DMS 273 (cell line): Measurements from ENCODE around the gene CTU1.

Source experiments
- DNase-seq: peaks from one replicate; lab custom pipeline; 2025; ENCODE audit not compliant: unreplicated experiment; lab: John Stamatoyannopoulos, UW

Gene CTU1

GRCh38 chr19:51084505-51084904 is 23.7 kb downstream of the CTU1 start:
- DNase-seq = no peak

- DNase-seq = no peak
Observed at GRCh38 chr19:51083783-51084182, 24.4 kb downstream of the CTU1 start.

GRCh38 chr19:51083181-51083580 is 25.0 kb downstream of the CTU1 start:
- DNase-seq = no peak

GRCh38 chr19:51082611-51083010 is 25.6 kb downstream of the CTU1 start, which contains the start of gene KLK14:
KLK14 (minus strand) TSS chr19:51082887; CDS start chr19:51082614, 273 bp downstream.
- no peak for DNase-seq

- no peak for DNase-seq
Observed at GRCh38 chr19:51081476-51081875, 26.7 kb downstream of the CTU1 start.

- peak; percentile 56 for DNase-seq
Observed at GRCh38 chr19:51079481-51080110, 28.6 kb downstream of the CTU1 start.

- no peak for DNase-seq
Observed at GRCh38 chr19:51078731-51079130, 29.5 kb downstream of the CTU1 start.

- no peak for DNase-seq
Observed at GRCh38 chr19:51078104-51078503, 30.1 kb downstream of the CTU1 start.

- no peak for DNase-seq
Observed at GRCh38 chr19:51076631-51077213, 31.5 kb downstream of the CTU1 start.

- no peak for DNase-seq
Observed at GRCh38 chr19:51075998-51076397, 32.2 kb downstream of the CTU1 start.

GRCh38 chr19:51071095-51071405 is 37.2 kb downstream of the CTU1 start:
- DNase-seq = no peak

- DNase-seq = no peak
Observed at GRCh38 chr19:51070334-51071094, 37.7 kb downstream of the CTU1 start.

GRCh38 chr19:51066393-51067186 is 41.6 kb downstream of the CTU1 start:
- no peak for DNase-seq

GRCh38 chr19:51065221-51065960 is 42.8 kb downstream of the CTU1 start:
- no peak for DNase-seq

GRCh38 chr19:51064534-51065220 is 43.5 kb downstream of the CTU1 start, which contains the start of gene KLK13:
KLK13 (minus strand) TSS chr19:51065092; CDS start chr19:51065067, 25 bp downstream.
- DNase-seq = no peak

GRCh38 chr19:51063664-51064063 is 44.5 kb downstream of the CTU1 start:
- DNase-seq = no peak

GRCh38 chr19:51060973-51061372 is 47.2 kb downstream of the CTU1 start:
- DNase-seq = no peak

GRCh38 chr19:51060336-51060735 is 47.9 kb downstream of the CTU1 start:
- no peak for DNase-seq

- no peak for DNase-seq
Observed at GRCh38 chr19:51059715-51060114, 48.5 kb downstream of the CTU1 start.

GRCh38 chr19:51055866-51056265 is 52.3 kb downstream of the CTU1 start:
- DNase-seq = no peak
